Measurements from ENCODE around the gene SPSB4.

Gene SPSB4

GRCh38 chr3:141065258-141065657, 14.1 kb downstream of the SPSB4 start:
- ChIA-PET POLR2A (no interaction called here), CTCF (no interaction called here)
- no peak for TF ChIP-seq CTCF (IDR thresholded peaks at IDR 0.05; ENCODE audit: insufficient read depth, low read length, missing control alignments)
- DNase-seq (ENCODE audit: low read depth, low spot score): no peak
- H3K4me3 ChIP-seq (ENCODE audit: low read depth, low read length): no peak overlapping the region

- no peak overlapping the region for H3K4me3 ChIP-seq (ENCODE audit: low read depth, low read length)
- POLR2A ChIA-PET: no interaction called here
- no peak for DNase-seq (ENCODE audit: low read depth, low spot score)
- no peak for TF ChIP-seq CTCF (IDR thresholded peaks at IDR 0.05; ENCODE audit: insufficient read depth, low read length, missing control alignments)
- CTCF ChIA-PET: no interaction called here
Measured at GRCh38 chr3:141065841-141066805, 15.0 kb downstream of the SPSB4 start.

- DNase-seq (ENCODE audit: low read depth, low spot score): no peak
- TF ChIP-seq CTCF (IDR thresholded peaks at IDR 0.05; ENCODE audit: insufficient read depth, low read length, missing control alignments): no peak
- no peak overlapping the region for H3K4me3 ChIP-seq (ENCODE audit: low read depth, low read length)
- POLR2A ChIA-PET: no interaction called here
- CTCF ChIA-PET: no interaction called here
Measured at GRCh38 chr3:141067206-141067974, 16.2 kb downstream of the SPSB4 start.

- no peak overlapping the region for H3K4me3 ChIP-seq (ENCODE audit: low read depth, low read length)
- DNase-seq (ENCODE audit: low read depth, low spot score): no peak
- ChIA-PET CTCF (no interaction called here), POLR2A (no interaction called here)
- TF ChIP-seq CTCF (IDR thresholded peaks at IDR 0.05; ENCODE audit: insufficient read depth, low read length, missing control alignments): no peak
Measured at GRCh38 chr3:141070229-141070628, 19.1 kb downstream of the SPSB4 start.

GRCh38 chr3:141070727-141071357, 19.7 kb downstream of the SPSB4 start:
- POLR2A ChIA-PET: no interaction called here
- no peak for TF ChIP-seq CTCF (IDR thresholded peaks at IDR 0.05; ENCODE audit: insufficient read depth, low read length, missing control alignments)
- H3K4me3 ChIP-seq (ENCODE audit: low read depth, low read length): no peak overlapping the region
- CTCF ChIA-PET: no interaction called here
- no peak for DNase-seq (ENCODE audit: low read depth, low spot score)

All from AG04449 (cell line).